ENCODE data around the gene UPK3B.
"Not testable (repeated sequence)": the region's sequence is repeated elsewhere in the genome, so short reads cannot be mapped to it uniquely, and the experiment has no call there.

Gene UPK3B

DNA sequence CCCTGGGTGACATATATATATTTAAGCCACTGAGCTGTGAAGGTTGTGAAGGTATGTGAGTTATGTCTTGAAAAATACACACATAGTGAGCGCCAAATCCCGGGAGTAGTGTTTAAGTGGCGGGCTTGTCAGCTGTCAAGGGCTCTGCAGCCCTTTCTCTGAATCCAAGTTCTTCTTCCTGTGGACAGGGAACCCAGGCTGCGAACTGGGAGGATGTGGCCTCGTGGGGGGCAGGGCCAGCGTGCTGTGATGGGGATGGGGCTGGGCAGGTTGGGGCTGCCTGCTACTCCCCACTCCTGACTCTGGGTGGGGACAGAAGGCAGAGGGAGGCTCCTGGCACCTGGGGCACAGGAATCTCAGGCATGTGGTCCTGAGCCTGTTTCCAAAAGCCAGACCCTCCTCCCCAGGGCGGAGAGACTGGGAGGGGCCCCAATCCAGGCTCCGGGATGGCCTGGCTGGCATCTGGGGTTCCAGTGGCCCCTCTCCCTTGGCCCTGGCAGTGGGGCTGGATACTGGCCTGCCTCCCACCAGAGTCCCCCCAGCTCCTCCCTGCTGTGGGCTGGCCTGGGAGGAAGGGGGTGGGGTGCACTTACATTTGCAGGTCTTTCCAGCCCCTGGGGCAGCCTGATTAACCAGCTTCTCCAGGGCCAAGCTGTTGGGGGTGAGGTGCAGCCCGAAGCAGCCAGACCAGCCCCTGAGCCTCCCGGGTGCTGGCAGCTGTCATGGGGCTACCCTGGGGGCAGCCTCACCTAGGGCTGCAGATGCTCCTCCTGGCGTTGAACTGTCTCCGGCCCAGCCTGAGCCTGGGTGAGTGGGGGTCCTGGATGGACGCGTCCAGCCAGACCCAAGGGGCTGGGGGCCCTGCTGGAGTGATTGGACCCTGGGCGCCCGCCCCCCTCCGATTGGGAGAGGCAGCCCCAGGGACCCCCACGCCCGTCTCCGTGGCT, at the start of gene UPK3B:
UPK3B (plus strand) TSS at position 622 of the 947 bp plus-strand sequence; CDS start at position 723, 101 bp downstream.
- no peak for DNase-seq

DNA sequence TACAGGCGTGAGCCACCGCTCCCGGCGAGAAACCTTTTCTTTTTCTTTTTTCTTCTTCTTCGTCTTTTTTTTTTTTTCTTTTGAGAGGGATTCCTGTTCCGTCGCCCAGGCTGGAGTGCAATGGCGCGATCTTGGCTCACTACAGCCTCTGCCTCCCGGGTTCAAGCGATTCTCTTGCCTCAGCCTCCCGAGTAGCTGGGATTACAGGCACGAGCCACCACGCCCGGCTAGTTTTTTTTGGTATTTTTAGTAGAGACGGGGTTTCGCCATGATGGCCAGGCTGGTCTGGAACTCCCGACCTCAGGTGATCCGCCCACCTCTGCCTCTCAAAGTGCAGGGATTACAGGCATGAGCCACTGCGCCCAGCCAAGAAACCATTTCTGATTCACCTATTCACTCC, 49.6 kb upstream of the UPK3B start:
- not testable (repeated sequence) for DNase-seq

DNA sequence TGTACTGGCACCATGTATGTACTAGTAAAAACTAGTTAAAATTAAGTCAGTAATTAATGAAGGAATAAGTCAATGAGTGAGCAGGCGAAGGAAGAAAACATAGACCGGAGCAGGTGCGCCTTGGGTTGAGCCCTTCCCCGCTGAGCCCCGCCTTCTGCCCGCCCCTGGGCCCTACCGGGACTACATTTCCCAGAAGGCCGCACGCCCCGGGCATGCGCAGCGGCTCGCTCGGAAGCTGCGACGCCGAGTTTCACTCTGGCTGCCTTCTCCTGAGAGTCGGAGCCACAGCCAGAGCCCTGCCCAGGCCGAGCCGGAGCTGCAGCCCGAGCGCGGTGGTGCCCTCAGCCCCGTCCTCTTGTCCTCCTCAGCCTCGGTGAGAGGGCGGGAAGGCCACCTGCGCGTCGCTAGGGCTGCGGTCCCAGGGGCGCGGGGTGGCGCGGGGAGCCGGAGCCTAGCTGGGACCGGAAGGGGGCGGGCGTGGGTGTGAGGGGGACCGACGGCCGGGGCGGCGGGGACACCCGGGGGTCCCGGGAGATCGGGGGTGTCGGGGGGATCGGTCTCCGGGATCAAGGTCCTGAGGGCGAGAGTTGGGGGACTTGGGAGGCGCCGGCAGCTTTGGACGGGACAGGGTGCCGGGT, 48.8 kb upstream of the UPK3B start, which contains the start of gene DTX2:
DTX2 (plus strand) TSS at position 246 of the 638 bp plus-strand sequence. CDS start 18,801 bp downstream, outside the sequence.
- not testable (repeated sequence) for DNase-seq

DNA sequence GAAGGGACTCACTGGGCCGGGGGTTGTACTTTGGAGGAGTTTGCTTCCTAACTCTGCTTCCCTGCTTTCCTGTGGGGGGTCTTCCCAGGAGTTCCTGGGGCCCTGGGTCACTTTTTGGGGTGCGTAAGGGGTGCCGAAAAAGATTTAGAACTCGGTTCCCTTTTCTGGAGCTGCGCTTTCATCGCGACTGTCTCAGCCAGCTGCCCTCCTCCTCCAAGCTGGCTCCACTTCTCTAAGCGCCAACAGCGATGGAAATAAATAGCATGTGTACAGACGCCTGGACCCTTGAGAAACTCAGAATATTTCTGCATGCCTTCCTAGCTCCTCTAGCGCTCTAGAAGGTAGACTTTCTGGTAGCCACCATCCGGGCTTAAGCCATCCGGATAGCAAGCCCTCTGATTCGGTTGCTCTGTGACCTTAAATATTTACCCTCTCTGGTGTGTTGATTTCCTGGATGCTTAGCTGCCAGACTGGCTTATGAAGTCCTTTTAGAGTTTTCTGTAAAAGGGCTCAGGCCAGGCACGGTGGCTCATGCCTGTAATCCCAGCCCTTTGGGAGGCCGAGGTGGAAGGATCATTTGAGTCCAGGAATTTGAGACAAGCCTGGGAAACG, 48.0 kb upstream of the UPK3B start:
- DNase-seq, result not testable (repeated sequence)

DNA sequence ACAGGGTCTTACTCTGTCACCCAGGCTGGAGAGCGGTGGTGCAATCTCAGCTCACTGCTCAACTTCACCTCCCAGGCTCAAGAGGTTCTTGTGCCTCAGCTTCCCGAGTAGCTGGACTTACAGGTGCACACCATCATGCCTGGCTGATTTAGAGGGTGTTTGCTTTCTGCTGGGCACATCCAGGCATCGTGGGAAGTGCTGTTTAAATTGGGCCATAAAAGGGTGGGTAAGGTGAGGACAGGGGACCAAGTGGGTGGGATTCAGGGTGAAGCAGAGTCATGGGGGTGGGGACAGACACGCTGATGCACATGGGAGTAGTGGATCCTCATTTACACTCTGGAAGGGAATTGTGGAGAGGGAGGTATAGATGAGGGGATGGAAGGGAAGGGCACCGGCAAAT, 45.4 kb upstream of the UPK3B start:
- DNase-seq, result not testable (repeated sequence)

DNA sequence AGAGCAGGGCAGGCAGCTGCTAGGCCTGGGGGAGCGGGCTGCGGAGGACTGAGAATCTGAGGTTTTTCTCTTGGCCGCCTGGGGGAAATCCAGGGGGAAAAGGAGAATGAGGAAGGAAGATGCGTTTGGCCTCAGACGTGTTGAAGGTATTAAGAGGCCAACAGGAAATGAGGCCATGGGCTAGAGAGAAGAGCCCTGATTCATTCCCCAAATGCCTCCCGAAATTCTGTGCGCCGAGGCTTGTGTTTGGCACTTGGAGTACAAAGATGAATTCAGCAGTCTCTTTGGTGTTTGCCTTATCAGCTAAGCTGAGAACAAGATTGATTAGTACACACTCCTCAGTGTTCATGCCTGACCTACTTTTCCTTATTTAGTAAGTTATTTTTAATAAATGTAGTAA, 44.4 kb upstream of the UPK3B start:
- not testable (repeated sequence) for DNase-seq

DNA sequence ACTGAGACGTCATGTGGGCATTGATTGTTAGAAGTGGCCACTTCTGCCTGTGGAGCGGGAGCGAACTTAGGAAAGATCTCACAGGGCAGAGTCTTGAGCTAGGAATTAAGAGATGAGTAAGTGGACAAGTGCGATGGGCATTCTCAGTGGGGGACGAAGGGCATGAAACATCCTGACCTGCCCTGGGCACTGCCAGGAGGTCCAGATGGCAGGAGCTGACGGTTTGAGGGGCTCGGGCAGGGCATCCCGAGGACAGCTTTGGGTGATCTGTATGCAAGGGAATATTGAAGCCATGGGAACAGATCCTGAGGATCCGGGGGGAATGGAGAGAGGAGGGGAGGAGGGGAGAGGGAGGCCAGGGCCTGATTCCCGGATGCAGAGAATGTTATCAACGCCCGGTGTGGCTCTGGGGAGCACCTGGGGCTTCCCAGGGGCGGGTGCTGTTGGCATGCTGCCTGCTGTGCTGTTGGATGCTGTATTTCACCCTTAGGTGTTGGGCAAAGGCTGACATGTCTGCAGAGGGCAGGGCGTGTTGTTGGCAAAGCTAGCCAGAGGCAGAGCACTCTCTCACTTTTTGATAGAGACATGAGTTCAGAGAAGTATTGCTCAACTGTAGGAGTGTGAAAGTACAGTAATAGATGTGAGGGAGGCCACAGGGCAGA, 42.5 kb upstream of the UPK3B start:
- not testable (repeated sequence) for DNase-seq

DNA sequence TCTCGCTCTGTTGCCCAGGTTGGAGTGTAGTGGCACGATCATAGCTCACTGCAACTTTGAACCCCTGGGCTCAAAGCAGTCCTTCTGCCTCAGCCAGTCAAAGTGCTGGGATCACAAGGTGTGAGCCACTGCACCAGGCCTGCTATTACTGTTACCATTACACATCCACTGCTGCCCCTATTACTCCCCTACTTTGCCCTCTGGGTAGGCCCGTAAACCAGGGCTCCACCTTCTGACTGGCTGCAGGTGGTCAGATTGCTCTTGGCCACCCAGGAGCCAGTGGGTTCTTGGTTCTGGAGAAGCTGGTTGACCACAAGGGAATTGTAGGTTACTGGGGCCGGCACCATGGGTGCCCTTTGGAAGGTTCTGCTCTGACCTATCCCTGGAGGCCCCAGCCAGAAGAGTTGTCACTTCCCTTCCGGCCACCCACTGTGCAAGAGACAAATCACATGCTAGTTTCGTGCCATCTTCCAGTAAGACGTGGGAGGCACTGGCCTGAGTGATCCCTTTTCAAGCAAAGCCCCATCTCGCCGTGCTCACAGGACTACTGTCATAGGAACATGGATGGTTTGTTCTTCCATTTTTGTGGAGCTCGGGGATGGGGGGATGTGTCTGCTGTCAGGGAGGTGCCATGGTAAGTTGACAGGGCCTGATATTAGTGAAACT, 38.7 kb upstream of the UPK3B start:
- DNase-seq, result not testable (repeated sequence)

DNA sequence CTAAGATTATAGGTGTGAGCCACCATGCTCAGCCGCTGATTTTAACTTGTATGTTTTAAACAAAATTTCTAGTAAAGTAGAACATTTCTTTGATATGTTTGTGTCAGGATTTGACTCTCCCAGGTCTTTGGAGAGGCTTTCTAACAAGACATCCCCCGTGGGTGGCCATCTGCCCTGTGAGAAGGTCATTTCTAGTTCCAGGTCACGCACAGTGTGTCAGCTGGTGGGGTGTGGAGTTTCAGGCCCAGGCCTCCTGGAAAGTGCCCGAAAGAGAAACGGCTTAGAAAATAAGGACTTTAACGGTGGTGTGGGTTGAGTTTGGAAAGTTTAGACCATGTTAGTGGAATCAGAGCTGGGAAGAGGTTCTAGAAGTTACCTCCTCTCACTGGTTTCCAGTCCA, 37.3 kb upstream of the UPK3B start:
- not testable (repeated sequence) for DNase-seq

DNA sequence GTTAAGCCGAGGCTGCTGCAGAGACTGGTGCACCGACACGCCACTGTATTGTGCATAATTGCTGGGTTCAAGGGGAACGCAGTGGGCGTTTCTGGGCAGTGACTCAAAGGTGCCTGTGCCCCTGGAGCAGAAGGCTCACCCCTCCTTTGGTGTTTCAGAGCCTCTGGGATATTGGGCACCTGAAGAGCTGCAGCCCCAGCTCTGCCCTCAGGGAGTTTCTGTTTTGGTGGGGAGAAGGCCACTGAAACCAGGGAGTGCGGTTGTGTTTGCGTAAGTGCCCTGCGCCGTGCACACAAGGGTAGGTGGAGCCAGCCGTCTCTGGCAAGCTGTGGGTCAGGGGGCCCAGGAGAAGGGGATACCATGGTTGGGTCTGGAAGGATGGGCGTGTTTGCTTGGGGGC, 34.1 kb upstream of the UPK3B start:
- not testable (repeated sequence) for DNase-seq

DNA sequence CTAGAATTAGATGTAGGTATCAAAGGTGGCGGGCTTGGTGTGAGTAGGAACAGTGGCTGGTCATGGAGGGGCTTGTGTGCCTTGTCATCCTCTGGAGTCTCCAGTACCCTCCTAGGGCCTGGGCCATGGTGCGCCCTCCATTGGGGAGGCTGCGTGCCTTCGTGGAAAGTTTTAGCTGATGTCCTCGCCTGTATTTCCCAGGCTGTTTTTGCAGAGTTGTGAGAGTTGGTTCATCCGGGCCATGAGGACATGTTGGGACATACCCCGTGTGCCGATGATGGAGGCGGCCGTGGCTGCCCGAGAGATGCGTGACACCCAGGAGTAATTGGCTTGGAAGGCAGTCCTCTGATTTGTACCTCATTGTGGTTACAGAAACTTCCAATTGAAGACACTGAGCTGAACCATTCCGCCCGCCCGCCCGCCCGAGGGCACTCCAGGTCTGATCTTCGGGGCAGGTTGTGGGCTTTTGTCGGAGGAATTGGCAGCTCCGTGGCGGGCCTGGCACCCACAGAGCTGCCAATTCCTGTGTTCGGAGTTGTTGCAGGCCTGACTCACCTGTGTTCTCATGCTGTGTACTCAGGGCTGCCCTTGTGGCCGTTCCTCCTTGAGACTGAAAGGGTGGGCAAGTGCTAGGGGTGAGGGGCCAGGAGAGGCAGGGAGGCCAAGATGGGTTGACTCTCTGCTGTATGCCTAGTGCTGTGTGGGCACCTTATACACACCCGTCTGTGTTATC, 33.4 kb upstream of the UPK3B start:
- DNase-seq, result not testable (repeated sequence)

DNA sequence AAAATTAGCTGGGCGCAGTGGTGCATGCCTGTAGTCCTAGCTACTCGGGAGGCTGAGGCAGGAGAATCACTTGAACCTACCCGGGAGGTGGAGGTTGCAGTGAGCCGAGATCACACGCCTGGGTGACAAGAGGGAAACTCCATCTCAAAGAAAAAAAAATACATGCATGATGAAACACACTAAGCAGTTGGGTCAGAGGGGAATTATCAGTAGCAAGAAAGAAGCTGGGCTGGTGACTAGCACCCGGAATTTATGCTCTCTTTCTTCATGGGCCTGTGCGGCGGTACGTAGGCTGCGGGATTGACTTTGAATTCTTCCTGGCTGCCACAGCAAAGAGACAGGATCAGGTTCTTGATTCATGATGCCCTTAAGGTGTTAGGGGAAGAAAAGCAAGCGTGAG, 30.7 kb upstream of the UPK3B start:
- DNase-seq, result not testable (repeated sequence)

DNA sequence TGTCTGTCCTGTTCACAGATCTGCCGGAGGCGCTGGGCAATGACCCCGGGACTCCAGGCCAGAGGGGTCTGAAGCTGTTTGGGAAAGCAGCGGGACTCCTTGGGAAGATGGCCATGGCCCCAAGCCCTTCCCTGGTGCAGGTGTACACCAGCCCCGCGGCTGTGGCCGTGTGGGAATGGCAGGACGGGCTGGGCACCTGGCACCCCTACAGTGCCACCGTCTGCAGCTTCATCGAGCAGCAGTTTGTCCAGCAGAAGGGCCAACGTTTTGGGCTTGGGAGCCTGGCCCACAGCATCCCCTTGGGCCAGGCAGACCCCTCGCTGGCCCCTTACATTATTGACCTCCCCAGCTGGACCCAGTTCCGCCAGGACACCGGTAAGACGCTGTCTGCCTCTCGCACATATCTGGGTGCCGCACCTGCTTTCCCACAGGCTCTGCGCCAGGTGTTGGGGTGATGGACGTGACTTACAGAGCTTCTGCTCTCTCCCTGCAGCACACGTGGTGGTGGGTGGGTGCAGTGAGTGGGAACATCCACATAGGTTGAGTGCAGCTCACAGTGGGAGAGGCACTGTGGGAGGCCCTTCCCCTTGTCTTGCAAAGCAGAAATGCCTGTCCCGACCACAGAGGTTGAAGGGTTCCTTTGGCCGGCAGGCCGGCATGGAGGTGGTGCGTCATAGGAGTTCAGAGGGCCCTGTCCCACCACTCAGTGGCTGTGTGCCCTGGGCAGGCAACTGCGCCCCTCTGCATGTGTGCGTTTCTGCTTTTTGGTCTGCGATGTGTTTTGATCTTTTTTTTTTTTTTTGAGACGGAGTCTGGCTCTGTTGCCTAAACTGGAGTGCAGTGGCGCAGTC, 29.7 kb upstream of the UPK3B start:
- not testable (repeated sequence) for DNase-seq

DNA sequence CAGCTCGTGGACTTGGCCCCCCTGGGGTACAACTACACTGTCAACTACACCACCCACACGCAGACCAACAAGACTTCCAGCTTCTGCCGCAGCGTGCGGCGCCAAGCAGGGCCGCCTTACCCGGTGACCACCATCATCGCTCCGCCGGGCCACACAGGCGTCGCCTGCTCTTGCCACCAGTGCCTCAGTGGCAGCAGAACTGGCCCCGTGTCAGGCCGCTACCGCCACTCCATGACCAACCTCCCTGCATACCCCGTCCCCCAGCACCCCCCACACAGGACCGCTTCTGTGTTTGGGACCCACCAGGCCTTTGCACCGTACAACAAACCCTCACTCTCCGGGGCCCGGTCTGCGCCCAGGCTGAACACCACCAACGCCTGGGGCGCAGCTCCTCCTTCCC, 27.7 kb upstream of the UPK3B start:
- DNase-seq, result not testable (repeated sequence)

DNA sequence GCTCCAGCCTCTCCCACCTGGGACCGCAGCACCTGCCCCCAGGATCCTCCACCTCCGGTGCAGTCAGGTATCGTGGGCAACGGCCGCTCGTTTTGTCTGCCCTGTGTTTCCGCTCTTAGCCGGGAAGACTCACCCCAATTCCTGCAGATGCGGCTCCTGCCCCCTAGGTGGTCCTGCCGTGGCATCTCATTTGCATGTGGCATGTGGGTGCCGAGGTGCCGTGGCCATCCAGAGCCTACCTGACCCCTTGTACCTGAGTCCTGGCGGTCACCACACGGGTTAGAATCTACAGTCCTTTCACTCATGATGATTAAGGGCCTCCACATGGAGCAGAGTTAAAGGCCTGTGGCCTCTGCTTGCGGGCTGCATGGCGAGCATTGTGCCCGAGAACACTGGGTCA, 27.3 kb upstream of the UPK3B start:
- not testable (repeated sequence) for DNase-seq

DNA sequence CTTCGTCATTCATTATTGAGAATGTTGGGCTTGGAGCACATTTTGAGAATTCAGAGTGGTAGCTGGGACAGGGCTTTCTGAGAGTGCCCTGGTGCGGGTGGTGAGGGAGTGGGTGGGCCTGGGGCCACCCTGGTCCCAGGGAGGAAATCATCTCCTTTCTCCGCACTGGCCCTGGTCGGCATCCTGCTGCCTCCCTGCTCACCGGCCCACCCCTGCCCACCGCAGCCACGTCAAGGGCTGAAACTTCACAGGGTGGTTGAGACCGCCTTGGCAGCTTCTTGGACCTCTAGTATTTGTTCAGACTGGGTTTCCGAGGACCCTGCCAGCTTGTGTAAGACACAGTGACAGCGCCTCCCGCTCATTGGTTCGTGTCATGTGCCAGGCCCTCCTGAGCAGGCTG, 25.9 kb upstream of the UPK3B start:
- DNase-seq, result not testable (repeated sequence)

DNA sequence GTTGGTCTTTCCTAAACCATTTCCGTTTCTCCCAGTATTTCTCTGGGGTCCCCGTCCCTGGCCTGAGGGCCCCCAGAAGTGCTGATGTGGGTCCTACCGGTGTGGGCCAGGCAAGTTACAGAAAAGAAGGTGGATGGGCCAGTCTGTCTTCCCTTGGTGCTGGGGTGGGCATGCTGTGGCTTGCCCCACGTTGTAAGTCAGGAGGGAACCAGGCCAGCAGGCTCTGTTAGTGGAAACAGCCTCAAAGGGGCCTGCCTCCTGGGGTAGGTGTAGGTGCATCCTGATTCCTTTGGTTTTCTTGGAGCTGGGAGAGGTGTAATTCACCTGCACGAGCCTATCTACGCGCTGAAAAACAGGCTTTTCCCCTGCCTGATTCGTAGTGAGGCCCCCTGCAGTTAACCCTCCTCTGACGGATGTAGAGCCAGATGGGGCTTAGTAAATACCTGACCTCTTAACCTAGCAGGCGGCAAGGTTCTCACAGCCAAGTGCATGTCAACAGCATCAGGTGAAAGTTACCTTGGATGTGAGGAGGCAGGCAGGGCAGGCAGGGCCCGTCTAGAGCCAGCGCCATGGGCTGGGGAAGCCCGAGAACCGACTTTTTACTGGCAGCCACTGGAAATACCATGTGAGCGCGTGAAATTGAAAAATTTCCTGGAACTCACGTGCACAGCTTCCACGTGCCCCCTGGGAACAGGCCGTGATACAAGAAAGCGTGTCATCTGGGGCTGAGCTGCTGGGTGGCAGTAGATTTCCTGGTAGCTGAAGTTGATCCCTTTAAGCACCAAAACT, 24.3 kb upstream of the UPK3B start:
- DNase-seq, result not testable (repeated sequence)

DNA sequence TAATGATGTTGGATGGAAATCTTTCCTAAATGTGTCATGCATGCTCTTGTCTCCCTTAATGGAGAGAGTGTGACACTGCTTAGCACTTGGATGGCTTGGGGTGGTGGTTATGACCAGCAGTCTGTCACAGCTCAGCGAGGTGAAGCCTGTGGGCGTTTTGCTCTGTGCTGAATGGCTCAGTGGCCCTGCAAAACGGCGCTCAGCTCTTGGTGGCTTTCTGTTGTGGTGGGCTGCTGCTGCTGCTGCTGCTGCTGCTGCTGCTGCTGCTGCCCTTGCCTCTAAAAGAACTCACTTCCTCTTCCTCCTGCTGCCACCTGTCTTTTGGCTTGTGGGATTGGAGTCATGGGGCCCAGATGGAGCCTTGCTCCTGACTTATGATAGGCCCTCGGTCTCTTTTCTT, 23.7 kb upstream of the UPK3B start:
- not testable (repeated sequence) for DNase-seq

DNA sequence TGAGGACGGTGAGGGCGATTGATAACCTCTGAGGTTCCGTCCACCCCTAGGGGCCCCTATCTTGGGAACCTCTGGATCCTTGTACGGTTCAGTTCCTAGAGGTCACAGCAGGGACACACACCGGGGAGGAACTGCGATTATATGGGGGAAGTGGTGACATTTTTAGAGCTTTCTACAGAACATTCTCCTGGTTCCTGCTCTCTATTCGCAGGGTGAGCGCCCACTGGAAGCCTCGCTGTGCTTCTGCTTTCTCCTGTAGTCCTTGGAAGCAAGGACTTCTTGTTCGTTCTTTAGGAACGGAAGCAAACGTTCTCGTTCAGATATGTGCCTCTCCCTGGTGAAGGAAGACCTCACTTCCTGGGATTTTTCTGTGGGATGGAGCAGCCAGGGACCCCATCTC, 22.4 kb upstream of the UPK3B start:
- DNase-seq, result not testable (repeated sequence)

DNA sequence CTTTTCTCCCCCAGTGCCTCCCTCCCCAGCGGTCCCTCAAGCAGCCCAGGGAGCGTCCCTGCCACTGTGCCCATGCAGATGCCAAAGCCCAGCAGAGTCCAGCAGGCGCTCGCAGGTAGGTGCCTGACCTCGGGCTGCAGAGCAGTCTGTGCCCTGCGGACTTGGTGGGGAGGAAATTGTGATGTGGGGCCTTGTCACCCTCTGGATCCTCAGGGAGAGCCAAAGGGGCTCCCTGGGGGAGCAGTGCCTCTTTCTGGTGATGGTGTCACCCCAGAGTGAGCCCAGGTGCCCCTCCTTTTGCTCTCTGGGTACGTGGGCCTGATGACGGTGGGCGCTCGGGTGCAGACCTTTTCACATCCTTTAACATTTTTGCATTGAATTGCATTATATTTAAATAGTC, 18.2 kb upstream of the UPK3B start:
- DNase-seq, result not testable (repeated sequence)

Measured in amniotic stem cell (primary cell).